T-helper 1 cell treated with Interleukin-12 subunit alpha and Interleukin-12 subunit beta and Interleukin-4 antibody, amounts not matched to agents 30 μg/mL and 1 μg/mL, for 36 hours (primary cell): ENCODE data around the gene DOC2A.

ENCODE experiments used
- H3K27ac Mint-ChIP-seq: one replicate; pipeline ENCODE4 v1.8.0; 2021; ENCODE audit warnings: mild to moderate bottlenecking, mixed read lengths
- H3K27me3 Mint-ChIP-seq: one replicate; pipeline ENCODE4 v1.8.0; 2021; ENCODE audit warnings: low read depth, mixed read lengths
- H3K36me3 Mint-ChIP-seq: one replicate; pipeline ENCODE4 v1.8.0; 2021; ENCODE audit warnings: low read depth, mixed read lengths
- H3K4me1 Mint-ChIP-seq: one replicate; pipeline ENCODE4 v1.8.0; 2021; ENCODE audit warnings: low read depth, mixed read lengths
- H3K4me3 Mint-ChIP-seq: one replicate; pipeline ENCODE4 v1.8.0; 2021; ENCODE audit warnings: mild to moderate bottlenecking, moderate library complexity, mixed read lengths
- H3K9me3 Mint-ChIP-seq: one replicate; pipeline ENCODE4 v1.8.0; 2021; ENCODE audit warnings: mixed read lengths

DOC2A gene

DNA sequence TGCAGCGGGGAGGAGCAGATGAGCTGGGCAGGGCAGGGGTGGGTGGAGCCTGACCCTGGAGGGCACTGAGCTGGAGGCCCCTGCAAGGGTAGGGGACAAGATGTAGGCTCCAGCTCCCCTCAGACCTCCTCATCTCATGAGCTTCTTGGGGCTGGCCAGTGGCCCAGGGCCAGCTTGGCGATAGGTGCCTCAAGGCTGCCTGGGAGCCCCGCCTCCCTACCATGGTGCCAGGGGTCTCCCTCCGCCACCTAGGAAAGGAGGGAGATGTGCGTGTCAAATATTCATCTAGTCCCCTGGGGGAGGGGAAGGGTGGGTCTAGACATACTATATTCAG is 19.3 kb downstream of the DOC2A start:
- Mint-ChIP-seq H3K4me3 (no peak overlapping the region), H3K4me1 (peaks cover 13% of the 10 kb centered on the region), H3K27ac (no peak overlapping the region)

DNA sequence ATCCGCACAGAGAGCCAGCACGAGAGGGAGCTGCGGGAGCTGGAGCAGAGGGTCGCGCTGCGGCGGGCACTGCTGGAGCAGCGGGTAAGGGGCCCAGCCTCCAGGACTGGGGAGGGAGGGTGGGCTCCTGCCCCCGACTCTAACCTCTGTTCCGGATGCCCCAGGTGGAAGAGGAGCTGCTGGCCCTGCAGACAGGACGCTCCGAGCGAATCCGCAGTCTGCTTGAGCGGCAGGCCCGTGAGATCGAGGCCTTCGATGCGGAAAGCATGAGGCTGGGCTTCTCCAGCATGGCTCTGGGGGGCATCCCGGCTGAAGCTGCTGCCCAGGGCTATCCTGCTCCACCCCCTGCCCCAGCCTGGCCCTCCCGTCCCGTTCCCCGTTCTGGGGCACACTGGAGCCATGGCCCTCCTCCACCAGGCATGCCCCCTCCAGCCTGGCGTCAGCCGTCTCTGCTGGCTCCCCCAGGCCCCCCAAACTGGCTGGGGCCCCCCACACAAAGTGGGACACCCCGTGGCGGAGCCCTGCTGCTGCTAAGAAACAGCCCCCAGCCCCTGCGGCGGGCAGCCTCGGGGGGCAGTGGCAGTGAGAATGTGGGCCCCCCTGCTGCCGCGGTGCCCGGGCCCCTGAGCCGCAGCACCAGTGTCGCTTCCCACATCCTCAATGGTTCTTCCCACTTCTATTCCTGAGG is 19.8 kb downstream of the DOC2A start:
- Mint-ChIP-seq H3K36me3 (peaks cover 34% of the 10 kb centered on the region), H3K4me3 (no peak overlapping the region), H3K27ac (no peak overlapping the region), H3K4me1 (peaks cover 13% of the 10 kb centered on the region), H3K27me3 (no peaks in the 10 kb centered on the region), H3K9me3 (no peaks in the 10 kb centered on the region)

More for the DNA sequence above, 19.3 kb downstream of the DOC2A start:
- no peaks in the 10 kb centered on the region for H3K27me3 Mint-ChIP-seq
- peaks cover 33% of the 10 kb centered on the region for H3K36me3 Mint-ChIP-seq
- H3K9me3 Mint-ChIP-seq = no peaks in the 10 kb centered on the region

DNA sequence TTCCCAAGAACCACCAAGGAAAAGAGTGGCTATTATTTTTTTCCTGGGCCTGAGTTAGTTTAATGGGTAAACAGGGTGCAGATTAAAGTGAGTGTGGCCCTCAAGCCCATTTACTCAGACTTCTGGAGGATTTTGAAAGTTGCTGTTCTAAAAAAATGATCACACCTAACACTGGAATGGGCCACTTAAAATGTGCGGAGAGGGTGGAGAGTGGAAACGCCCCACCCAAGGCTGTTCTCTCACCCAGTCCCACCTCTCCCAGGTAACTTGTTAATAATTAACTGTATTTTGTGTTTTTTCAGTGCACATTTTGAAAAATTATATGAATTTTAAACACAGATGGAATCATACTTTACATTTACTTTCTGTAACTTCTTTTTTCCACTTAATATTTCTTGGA is 20.8 kb downstream of the DOC2A start:
- Mint-ChIP-seq H3K36me3 (peaks cover 40% of the 10 kb centered on the region), H3K9me3 (no peaks in the 10 kb centered on the region)

DNA sequence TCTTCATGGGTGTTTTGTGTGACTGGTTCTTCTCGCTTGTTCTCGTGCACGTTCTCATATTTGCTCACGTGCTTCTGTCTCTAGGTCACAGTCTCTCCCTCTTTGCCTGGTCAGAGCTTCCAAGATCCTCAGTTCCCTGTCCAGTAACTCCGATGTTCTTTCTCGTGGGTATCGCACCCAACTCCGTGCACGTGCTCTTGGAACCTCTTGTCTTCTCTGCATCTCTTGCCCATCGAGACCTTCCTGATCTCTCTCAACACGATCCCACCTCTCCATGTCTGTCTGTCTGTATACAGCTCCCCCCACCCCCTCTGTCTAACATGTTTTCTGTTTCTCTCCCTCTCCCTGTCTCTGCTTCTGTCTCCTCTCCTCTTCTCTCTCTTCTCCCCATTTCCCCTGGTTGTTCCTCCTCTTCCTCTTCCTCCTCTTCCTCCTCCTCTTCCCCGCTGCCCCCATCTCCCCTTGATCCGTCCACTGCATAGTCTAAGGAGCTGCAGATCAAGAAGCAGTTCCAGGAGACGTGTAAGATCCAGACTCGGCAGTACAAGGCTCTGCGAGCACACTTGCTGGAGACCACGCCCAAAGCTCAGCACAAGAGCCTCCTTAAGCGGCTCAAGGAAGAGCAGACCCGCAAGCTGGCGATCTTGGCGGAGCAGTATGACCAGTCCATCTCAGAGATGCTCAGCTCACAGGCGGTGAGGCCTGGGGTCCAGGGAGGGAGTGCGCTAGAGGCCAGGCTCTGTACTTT is 21.5 kb downstream of the DOC2A start:
- no peak overlapping the region for H3K27ac Mint-ChIP-seq
- peaks cover 6% of the 10 kb centered on the region for H3K4me1 Mint-ChIP-seq
- H3K9me3 Mint-ChIP-seq = no peaks in the 10 kb centered on the region
- H3K4me3 Mint-ChIP-seq = no peak overlapping the region
- peaks cover 37% of the 10 kb centered on the region for H3K36me3 Mint-ChIP-seq
- no peaks in the 10 kb centered on the region for H3K27me3 Mint-ChIP-seq

More for the DNA sequence above, 20.8 kb downstream of the DOC2A start:
- Mint-ChIP-seq H3K4me1 (peaks cover 13% of the 10 kb centered on the region), H3K27me3 (no peaks in the 10 kb centered on the region), H3K27ac (no peak overlapping the region), H3K4me3 (no peak overlapping the region)

DNA sequence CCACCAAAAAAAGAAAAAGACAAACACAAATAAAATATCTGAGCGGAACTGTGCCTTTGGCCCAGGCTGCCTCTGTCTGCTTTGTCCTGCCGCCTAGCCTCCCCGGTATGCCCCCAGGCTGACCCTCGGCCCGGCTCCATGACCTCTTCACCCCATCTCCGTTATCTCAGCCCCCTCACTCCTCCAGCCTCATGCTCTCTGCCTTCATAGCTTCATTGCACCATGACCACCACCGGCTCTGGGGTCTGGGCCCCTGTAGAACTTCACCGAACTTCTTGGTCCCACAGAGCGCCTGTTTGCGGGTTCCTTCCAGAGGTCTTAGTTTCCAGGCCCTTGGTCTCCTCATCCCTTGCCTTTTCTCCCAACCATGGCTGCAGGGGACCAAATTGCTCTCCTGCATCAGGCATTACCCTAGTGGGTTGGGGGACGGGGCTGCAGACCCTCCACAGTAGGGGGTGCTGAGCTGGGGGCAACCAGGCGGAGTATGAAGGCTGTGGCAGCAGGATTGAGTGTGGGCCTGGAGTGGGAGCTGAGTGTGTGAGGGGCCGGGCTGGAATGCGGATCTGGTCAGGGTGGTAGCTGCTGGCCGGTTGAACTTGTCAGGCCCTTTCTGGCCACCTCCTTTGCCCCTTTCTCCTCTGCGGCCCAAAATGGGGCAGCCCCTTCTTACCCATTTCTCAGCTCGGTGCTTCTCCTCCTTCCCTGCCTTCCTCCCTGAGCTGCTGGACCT is 22.3 kb downstream of the DOC2A start:
- no peak overlapping the region for H3K27ac Mint-ChIP-seq

DNA sequence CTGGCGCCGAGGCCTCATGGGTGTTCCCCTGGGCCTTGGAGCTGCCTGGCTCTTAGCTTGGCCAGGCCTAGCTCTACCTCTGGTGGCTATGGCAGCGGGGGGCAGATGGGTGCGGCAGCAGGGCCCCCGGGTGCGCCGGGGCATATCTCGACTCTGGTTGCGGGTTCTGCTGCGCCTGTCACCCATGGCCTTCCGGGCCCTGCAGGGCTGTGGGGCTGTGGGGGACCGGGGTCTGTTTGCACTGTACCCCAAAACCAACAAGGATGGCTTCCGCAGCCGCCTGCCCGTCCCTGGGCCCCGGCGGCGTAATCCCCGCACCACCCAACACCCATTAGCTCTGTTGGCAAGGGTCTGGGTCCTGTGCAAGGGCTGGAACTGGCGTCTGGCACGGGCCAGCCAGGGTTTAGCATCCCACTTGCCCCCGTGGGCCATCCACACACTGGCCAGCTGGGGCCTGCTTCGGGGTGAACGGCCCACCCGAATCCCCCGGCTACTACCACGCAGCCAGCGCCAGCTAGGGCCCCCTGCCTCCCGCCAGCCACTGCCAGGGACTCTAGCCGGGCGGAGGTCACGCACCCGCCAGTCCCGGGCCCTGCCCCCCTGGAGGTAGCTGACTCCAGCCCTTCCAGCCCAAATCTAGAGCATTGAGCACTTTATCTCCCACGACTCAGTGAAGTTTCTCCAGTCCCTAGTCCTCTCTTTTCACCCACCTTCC is 23.3 kb downstream of the DOC2A start:
- Mint-ChIP-seq H3K27me3 (no peaks in the 10 kb centered on the region), H3K36me3 (peaks cover 40% of the 10 kb centered on the region), H3K4me3 (no peak overlapping the region), H3K27ac (no peak overlapping the region), H3K9me3 (no peaks in the 10 kb centered on the region), H3K4me1 (no peaks in the 10 kb centered on the region)

More for the DNA sequence above, 22.3 kb downstream of the DOC2A start:
- Mint-ChIP-seq H3K36me3 (peaks cover 37% of the 10 kb centered on the region), H3K4me1 (no peaks in the 10 kb centered on the region), H3K4me3 (no peak overlapping the region), H3K27me3 (no peaks in the 10 kb centered on the region), H3K9me3 (no peaks in the 10 kb centered on the region)

DNA sequence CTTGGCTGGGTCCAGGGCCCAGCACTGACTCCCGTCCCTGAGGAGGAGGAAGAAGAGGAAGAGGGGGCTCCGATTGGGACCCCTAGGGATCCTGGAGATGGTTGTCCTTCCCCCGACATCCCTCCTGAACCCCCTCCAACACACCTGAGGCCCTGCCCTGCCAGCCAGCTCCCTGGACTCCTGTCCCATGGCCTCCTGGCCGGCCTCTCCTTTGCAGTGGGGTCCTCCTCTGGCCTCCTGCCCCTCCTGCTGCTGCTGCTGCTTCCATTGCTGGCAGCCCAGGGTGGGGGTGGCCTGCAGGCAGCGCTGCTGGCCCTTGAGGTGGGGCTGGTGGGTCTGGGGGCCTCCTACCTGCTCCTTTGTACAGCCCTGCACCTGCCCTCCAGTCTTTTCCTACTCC is 23.9 kb downstream of the DOC2A start:
- Mint-ChIP-seq H3K27ac (no peak overlapping the region), H3K36me3 (peaks cover 41% of the 10 kb centered on the region), H3K27me3 (no peaks in the 10 kb centered on the region), H3K4me3 (no peak overlapping the region), H3K9me3 (no peaks in the 10 kb centered on the region), H3K4me1 (no peaks in the 10 kb centered on the region)

DNA sequence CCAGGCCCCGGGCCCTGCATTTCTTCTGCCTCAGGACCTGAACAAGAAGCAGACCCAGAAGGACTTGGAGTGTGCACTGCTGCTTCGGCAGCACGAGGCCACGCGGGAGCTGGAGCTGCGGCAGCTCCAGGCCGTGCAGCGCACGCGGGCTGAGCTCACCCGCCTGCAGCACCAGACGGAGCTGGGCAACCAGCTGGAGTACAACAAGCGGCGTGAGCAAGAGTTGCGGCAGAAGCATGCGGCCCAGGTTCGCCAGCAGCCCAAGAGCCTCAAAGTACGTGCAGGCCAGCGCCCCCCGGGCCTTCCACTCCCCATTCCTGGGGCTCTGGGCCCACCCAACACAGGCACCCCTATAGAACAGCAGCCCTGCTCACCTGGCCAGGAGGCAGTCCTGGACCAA is 24.6 kb downstream of the DOC2A start:
- Mint-ChIP-seq H3K4me1 (no peaks in the 10 kb centered on the region), H3K27ac (no peak overlapping the region), H3K4me3 (no peak overlapping the region), H3K36me3 (peaks cover 40% of the 10 kb centered on the region), H3K27me3 (no peaks in the 10 kb centered on the region), H3K9me3 (no peaks in the 10 kb centered on the region)

DNA sequence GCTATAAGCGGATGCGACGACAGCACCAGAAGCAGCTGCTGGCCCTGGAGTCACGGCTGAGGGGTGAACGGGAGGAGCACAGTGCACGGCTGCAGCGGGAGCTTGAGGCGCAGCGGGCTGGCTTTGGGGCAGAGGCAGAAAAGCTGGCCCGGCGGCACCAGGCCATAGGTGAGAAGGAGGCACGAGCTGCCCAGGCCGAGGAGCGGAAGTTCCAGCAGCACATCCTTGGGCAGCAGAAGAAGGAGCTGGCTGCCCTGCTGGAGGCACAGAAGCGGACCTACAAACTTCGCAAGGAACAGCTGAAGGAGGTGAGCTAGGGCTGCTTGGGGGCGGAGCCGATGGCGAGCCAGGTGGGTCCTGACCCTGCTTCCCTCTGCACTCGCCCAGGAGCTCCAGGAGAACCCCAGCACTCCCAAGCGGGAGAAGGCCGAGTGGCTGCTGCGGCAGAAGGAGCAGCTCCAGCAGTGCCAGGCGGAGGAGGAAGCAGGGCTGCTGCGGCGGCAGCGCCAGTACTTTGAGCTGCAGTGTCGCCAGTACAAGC is 25.5 kb downstream of the DOC2A start:
- no peak overlapping the region for H3K27ac Mint-ChIP-seq
- H3K4me1 Mint-ChIP-seq = no peaks in the 10 kb centered on the region
- H3K4me3 Mint-ChIP-seq = no peak overlapping the region
- no peaks in the 10 kb centered on the region for H3K9me3 Mint-ChIP-seq
- peaks cover 43% of the 10 kb centered on the region for H3K36me3 Mint-ChIP-seq
- no peaks in the 10 kb centered on the region for H3K27me3 Mint-ChIP-seq

DNA sequence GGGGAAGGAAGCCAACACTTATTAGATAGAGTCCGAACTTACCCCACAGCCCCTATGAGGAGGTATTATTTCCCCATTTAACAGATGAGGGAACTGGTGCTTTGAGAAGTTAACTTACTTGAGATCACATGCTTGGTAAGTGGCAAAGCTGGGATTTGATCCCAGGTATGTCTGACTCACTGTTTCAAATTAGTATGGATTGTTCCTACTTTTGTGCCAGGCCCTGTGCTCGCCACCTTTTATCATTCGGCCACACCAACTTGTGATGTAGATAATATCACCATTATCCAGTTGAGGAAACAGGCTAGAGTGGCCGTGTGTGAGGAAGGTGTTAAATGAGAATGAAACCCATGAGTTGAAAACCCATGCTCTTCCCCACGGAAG is 26.1 kb downstream of the DOC2A start:
- Mint-ChIP-seq H3K27ac (no peak overlapping the region), H3K4me3 (no peak overlapping the region), H3K4me1 (no peaks in the 10 kb centered on the region)

DNA sequence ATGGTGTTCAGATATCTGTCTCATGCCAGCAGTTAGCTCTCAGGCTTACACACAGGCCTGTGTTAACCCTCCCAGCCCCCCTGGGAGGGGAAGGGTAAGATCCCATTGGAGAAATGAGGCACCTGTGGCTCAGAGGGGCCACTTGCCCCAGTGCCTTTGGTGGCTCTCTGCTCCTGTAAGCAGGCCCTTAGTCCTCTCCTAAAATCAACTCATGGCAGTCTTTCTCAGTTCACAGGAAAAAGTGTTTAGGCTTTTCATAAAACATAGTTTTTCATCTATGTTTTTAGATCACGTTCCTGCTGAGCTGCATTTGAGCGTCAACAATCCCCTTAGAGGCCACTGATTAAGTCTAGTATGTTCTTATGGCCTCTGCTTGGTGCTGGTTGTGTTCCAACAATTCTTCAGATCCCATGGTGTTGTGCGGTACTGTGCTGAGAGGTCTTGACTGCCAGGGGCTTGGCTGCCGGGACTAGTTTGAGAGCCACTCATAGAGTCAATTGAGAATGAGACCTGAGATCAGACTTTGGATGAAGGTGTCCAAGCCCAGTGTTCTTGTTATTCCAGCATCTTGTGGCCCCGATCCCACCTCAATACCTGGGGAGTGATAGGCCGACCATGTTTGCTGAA is 26.6 kb downstream of the DOC2A start:
- Mint-ChIP-seq H3K9me3 (no peaks in the 10 kb centered on the region), H3K27ac (no peak overlapping the region), H3K4me1 (no peaks in the 10 kb centered on the region), H3K27me3 (no peaks in the 10 kb centered on the region), H3K36me3 (peaks cover 51% of the 10 kb centered on the region), H3K4me3 (no peak overlapping the region)

More for the DNA sequence above, 26.1 kb downstream of the DOC2A start:
- no peaks in the 10 kb centered on the region for H3K9me3 Mint-ChIP-seq
- H3K36me3 Mint-ChIP-seq = peaks cover 46% of the 10 kb centered on the region
- no peaks in the 10 kb centered on the region for H3K27me3 Mint-ChIP-seq

DNA sequence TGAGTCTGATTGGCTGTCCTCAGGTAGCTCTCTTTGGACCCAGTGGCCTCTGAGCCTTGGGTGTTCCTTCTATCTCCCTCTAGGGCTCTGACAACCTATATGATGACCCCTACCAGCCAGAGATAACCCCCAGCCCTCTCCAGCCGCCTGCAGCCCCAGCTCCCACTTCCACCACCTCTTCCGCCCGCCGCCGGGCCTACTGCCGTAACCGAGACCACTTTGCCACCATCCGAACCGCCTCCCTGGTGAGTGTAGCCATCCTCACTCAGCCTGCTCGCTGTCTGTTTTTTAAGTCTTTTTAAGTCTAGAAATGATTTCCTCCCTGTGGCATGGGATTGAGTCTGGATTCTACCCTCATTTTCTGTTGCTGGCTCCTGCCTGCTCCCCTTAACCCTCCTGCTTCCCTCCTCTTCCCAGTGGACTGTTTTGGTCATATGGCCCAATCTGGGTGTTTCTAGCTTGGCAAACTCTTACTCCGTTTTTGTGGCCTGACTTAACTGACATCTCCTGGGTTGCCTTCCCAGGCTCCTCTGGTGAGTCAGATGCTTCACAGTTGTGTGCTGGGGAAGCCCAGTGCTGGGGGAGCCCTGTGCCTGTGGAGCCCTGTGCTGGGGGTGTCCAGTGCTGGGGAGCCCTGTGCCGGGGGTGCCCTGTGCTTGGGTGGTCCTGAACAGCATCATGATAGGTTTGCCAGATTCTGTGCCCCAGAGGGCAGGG is 27.2 kb downstream of the DOC2A start:
- Mint-ChIP-seq H3K4me3 (no peak overlapping the region), H3K9me3 (no peaks in the 10 kb centered on the region), H3K36me3 (peaks cover 48% of the 10 kb centered on the region), H3K27ac (no peak overlapping the region), H3K27me3 (no peaks in the 10 kb centered on the region), H3K4me1 (no peaks in the 10 kb centered on the region)

DNA sequence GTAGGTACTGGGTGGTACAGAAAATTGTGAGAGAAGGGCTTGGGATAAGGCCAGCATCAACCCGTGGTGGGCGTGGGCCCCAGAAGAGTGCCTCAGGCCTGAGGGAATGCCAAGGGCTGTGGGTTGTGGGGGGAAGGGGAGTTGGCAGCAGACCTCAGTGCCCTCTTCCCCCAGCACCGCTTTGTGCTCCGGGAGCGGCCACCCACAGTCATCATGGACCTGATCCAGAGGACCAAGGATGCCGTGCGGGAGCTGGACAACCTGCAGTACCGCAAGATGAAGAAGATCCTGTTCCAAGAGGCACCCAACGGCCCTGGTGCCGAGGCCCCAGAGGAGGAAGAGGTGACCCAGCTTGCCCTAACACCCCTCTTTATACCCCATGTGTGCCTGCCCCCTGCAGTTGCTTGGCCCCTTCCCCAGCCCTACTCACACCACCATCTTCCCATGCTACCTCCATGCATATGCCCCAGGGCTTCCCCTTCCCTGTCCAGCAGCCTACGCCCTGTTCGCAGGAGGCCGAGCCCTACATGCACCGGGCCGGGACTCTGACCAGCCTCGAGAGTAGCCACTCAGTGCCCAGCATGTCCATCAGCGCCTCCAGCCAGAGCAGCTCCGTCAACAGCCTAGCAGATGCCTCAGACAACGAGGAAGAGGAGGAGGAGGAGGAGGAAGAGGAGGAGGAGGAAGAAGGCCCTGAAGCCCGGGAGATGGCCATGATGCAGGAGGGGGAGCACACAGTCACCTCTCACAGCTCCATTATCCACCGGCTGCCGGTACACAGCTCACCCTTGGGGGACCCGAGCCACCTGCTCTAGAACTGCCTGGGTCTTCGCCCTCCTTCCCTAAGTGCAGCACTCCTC is 28.0 kb downstream of the DOC2A start:
- peaks cover 41% of the 10 kb centered on the region for H3K36me3 Mint-ChIP-seq
- no peak overlapping the region for H3K27ac Mint-ChIP-seq
- no peaks in the 10 kb centered on the region for H3K27me3 Mint-ChIP-seq
- no peak overlapping the region for H3K4me3 Mint-ChIP-seq
- H3K9me3 Mint-ChIP-seq = no peaks in the 10 kb centered on the region
- H3K4me1 Mint-ChIP-seq = no peaks in the 10 kb centered on the region
